ENCODE measurements around the gene COL16A1. TPM values are rescaled to one million over a fixed set of nuclear protein-coding genes. Genes with fewer than 3 reads are reported as not detected.

COL16A1 gene
- total RNA-seq, 1 donor from 2014 or later = 0.67 TPM

GRCh38 chr1:31633117-31633516, 70.7 kb downstream of the COL16A1 start:
- H3K27ac Mint-ChIP-seq = no peak overlapping the region
- peak; percentile 44 for TF ChIP-seq CTCF (IDR thresholded peaks at IDR 0.05; ENCODE audit: unreplicated experiment)
- no peaks in the 10 kb centered on the region for H3K27me3 Mint-ChIP-seq
- DNase-seq (ENCODE audit: low spot score, unreplicated experiment) = no peak
- peaks cover 2% of the 10 kb centered on the region for H3K4me1 Mint-ChIP-seq (ENCODE audit: low read depth)
- no peak overlapping the region for H3K4me3 Mint-ChIP-seq (ENCODE audit: low read depth)
- peaks cover 6% of the 10 kb centered on the region for H3K36me3 Mint-ChIP-seq (ENCODE audit: insufficient read depth)
- no peaks in the 10 kb centered on the region for H3K9me3 Mint-ChIP-seq (ENCODE audit: low read depth)

DNA sequence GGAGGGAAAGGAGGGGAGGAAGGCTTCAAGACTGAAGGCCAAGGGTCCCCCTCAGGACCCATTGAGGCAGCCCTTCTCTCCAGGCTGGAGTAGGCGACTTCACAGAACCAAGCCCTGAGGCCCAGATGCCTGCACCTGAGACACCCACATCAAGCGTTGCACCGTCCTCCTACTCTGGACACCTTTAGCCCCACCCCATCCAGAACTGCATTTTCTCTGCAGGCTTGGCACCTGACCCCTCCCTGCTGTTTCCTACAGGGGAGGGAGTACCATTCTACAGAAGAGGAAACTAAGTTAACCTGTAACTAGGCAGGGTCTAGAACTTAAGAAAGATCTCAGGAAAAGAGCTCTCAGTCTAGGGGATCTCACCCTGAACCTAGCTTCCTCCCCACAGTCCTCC, 71.2 kb downstream of the COL16A1 start:
- no peak overlapping the region for H3K27ac Mint-ChIP-seq
- no peak overlapping the region for H3K4me3 Mint-ChIP-seq (ENCODE audit: low read depth)
- TF ChIP-seq CTCF (IDR thresholded peaks at IDR 0.05; ENCODE audit: unreplicated experiment) = no peak
- peaks cover 2% of the 10 kb centered on the region for H3K4me1 Mint-ChIP-seq (ENCODE audit: low read depth)
- DNase-seq (ENCODE audit: low spot score, unreplicated experiment) = no peak
- H3K36me3 Mint-ChIP-seq (ENCODE audit: insufficient read depth) = peaks cover 6% of the 10 kb centered on the region
- no peaks in the 10 kb centered on the region for H3K27me3 Mint-ChIP-seq
- H3K9me3 Mint-ChIP-seq (ENCODE audit: low read depth) = no peaks in the 10 kb centered on the region

DNA sequence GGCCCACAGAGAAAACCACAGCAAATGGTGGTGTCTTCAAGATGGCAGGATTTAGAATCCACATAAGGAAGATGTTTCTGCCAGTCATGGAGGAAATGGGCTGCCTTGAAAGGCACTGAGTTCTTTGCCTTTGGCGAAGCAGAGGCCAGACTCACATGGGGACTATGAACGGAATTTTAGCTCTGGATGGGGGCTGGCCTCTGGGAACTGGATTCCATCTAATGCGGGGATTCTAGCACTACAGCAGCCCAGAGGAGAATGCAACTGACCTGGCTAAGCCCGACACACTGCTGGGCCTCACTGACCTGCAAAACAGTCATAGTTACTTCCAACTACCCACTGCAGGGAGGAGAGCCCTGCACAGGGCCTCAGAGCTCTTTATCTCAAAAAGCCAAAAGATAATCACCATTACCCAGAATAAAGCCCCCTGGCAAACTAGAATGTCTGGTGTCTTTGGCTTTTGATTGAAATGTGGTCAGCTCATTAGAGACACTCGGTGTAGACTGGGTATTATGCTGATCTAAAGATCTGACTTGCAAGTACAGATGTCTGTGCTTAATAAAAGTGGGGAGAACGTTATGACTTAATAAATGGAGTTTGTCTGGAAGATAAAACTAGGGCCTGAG, 74.8 kb downstream of the COL16A1 start:
- TF ChIP-seq CTCF (IDR thresholded peaks at IDR 0.05; ENCODE audit: unreplicated experiment) = no peak
- Mint-ChIP-seq H3K36me3 (ENCODE audit: insufficient read depth) (peaks cover 6% of the 10 kb centered on the region), H3K4me3 (ENCODE audit: low read depth) (no peak overlapping the region), H3K27ac (no peak overlapping the region), H3K9me3 (ENCODE audit: low read depth) (no peaks in the 10 kb centered on the region), H3K4me1 (ENCODE audit: low read depth) (no peaks in the 10 kb centered on the region), H3K27me3 (no peaks in the 10 kb centered on the region)
- no peak for DNase-seq (ENCODE audit: low spot score, unreplicated experiment)

GRCh38 chr1:31627930-31628559, 75.8 kb downstream of the COL16A1 start:
- no peak overlapping the region for H3K4me3 Mint-ChIP-seq (ENCODE audit: low read depth)
- no peaks in the 10 kb centered on the region for H3K4me1 Mint-ChIP-seq (ENCODE audit: low read depth)
- H3K27me3 Mint-ChIP-seq = no peaks in the 10 kb centered on the region
- DNase-seq (ENCODE audit: low spot score, unreplicated experiment) = no peak
- peaks cover 6% of the 10 kb centered on the region for H3K36me3 Mint-ChIP-seq (ENCODE audit: insufficient read depth)
- H3K9me3 Mint-ChIP-seq (ENCODE audit: low read depth) = no peaks in the 10 kb centered on the region
- no peak for TF ChIP-seq CTCF (IDR thresholded peaks at IDR 0.05; ENCODE audit: unreplicated experiment)
- H3K27ac Mint-ChIP-seq = no peak overlapping the region

DNA sequence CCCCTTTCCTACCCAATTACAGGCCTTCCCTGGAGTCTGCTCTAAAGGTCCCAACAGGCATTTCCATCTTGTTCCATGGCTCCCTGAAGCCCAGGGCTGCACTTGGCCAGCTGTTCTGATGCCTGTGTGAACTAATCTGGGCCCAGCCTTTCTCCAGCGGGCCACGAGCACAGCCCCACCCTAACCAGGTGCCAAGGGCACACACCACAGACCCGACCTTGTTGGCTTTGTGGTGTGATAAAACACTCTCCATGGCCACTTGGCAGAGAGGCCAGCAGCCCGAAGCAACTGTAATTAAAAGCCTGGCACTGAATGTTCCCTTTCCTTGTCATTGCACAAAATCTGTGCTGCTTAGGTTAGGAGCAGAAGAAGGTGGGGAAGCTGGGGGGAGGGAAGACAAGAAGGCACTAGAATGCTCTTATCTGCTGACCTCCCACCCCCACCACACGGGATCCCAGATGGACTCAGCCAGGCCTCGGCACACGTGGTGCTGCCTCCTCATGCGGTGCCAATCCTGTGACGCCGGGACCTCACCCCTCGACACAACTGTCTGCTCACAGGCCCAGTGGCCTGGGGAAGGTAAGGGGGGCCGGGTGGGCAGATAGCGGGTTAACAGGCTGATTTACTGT, 76.4 kb downstream of the COL16A1 start:
- Mint-ChIP-seq H3K27me3 (no peaks in the 10 kb centered on the region), H3K9me3 (ENCODE audit: low read depth) (no peaks in the 10 kb centered on the region), H3K4me3 (ENCODE audit: low read depth) (no peak overlapping the region), H3K27ac (no peak overlapping the region), H3K36me3 (ENCODE audit: insufficient read depth) (peaks cover 6% of the 10 kb centered on the region), H3K4me1 (ENCODE audit: low read depth) (no peaks in the 10 kb centered on the region)
- no peak for TF ChIP-seq CTCF (IDR thresholded peaks at IDR 0.05; ENCODE audit: unreplicated experiment)
- DNase-seq (ENCODE audit: low spot score, unreplicated experiment) = no peak
